A549 treated with Hydrocortisone at 1 μM for 4 hours (cell line): ENCODE data around the gene RIN3. TPM values are rescaled to one million over a fixed set of nuclear protein-coding genes. Genes with fewer than 3 reads are reported as not detected.

Source experiments
- total RNA-seq: library from RNA; stranded (reverse); fragments of 200-300 nt; extraction: Qiagen RNA extraction; gene quantifications from 5 replicates; pipeline ENCODE4 v1.2.3, GENCODE V29; 2022

The RIN3 gene, protein sequence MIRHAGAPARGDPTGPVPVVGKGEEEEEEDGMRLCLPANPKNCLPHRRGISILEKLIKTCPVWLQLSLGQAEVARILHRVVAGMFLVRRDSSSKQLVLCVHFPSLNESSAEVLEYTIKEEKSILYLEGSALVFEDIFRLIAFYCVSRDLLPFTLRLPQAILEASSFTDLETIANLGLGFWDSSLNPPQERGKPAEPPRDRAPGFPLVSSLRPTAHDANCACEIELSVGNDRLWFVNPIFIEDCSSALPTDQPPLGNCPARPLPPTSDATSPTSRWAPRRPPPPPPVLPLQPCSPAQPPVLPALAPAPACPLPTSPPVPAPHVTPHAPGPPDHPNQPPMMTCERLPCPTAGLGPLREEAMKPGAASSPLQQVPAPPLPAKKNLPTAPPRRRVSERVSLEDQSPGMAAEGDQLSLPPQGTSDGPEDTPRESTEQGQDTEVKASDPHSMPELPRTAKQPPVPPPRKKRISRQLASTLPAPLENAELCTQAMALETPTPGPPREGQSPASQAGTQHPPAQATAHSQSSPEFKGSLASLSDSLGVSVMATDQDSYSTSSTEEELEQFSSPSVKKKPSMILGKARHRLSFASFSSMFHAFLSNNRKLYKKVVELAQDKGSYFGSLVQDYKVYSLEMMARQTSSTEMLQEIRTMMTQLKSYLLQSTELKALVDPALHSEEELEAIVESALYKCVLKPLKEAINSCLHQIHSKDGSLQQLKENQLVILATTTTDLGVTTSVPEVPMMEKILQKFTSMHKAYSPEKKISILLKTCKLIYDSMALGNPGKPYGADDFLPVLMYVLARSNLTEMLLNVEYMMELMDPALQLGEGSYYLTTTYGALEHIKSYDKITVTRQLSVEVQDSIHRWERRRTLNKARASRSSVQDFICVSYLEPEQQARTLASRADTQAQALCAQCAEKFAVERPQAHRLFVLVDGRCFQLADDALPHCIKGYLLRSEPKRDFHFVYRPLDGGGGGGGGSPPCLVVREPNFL
- total RNA-seq, result 19.8 to 22.4 TPM (median 21.1 TPM) in 5 replicates

GRCh38 chr14:92513204-92513965 lies at the start of gene RIN3:
Gene RIN3 (plus strand): TSS chr14:92513781. CDS start chr14:92513933, 152 bp downstream.

Other genes with a start within 250 kb of the RIN3 start
- gene SLC24A4, start 190.6 kb upstream of the RIN3 start, total RNA-seq, result 0.06 to 0.22 TPM (median 0.20 TPM) in 5 replicates
- 54.2 to 60.0 TPM (median 57.2 TPM) in 5 replicates for gene LGMN, start 234.8 kb downstream of the RIN3 start, total RNA-seq